Measurements from ENCODE around the gene MAP4K1. TPM values are rescaled to one million over a fixed set of nuclear protein-coding genes. Genes with fewer than 3 reads are reported as not detected.
"Not testable (repeated sequence)": the region's sequence is repeated elsewhere in the genome, so short reads cannot be mapped to it uniquely, and the experiment has no call there.

Gene MAP4K1
- total and polyA plus RNA-seq, 5 experiments from 2014 or later, result 85.0 to 228 (median 113) TPM

GRCh38 chr19:38559428-38560401, 58.0 kb downstream of the MAP4K1 start:
- peaks cover 0 to 35% (median 7%) of the 10 kb centered on the region in 4 donors for H3K4me1 Mint-ChIP-seq
- H3K27ac Mint-ChIP-seq, result peak overlapping the region in 4 of 10 donors; percentile 11 to 74 (median 45)
- H3K36me3 Mint-ChIP-seq, result no peaks in the 10 kb centered on the region
- peak in 1 of 10 donors; percentile 26 for DNase-seq
- H3K4me3 Mint-ChIP-seq, result peak overlapping the region in 2 of 10 donors; percentile 12 to 15
- H3K27me3 Mint-ChIP-seq, result peaks cover 9 to 52% (median 18%) of the 10 kb centered on the region in 5 donors
- peak in 1 of 2 donors; percentile 17 for ATAC-seq
- H3K9me3 Mint-ChIP-seq, result peaks cover 0 to 2% (median 0%) of the 10 kb centered on the region in 9 donors
- POLR2A ChIA-PET, result no interaction called here

GRCh38 chr19:38558933-38559332, 58.8 kb downstream of the MAP4K1 start:
- H3K9me3 Mint-ChIP-seq, POLR2A ChIA-PET, H3K4me3 Mint-ChIP-seq, H3K36me3 Mint-ChIP-seq, ATAC-seq, DNase-seq: not testable (repeated sequence)
- Mint-ChIP-seq H3K27ac (peak overlapping the region in 1 of 10 donors; percentile 74), H3K27me3 (peaks cover 9 to 45% (median 18%) of the 10 kb centered on the region in 5 donors), H3K4me1 (peaks cover 2 to 29% (median 7%) of the 10 kb centered on the region in 4 donors)

- Mint-ChIP-seq H3K4me3 (peak overlapping the region in 2 of 10 donors; percentile 48 to 60), H3K9me3 (peaks cover 0 to 2% (median 0%) of the 10 kb centered on the region in 9 donors), H3K27ac (peak overlapping the region in 2 of 10 donors; percentile 33 to 71), H3K27me3 (peaks cover 6 to 30% (median 11%) of the 10 kb centered on the region in 5 donors), H3K36me3 (no peaks in the 10 kb centered on the region), H3K4me1 (peaks cover 2 to 28% (median 7%) of the 10 kb centered on the region in 4 donors)
- POLR2A ChIA-PET, result no interaction called here
- ATAC-seq (no peak), DNase-seq (peak in 1 of 10 donors; percentile 16)
Observed at GRCh38 chr19:38557205-38557799, 60.5 kb downstream of the MAP4K1 start.

- peaks cover 2 to 24% (median 11%) of the 10 kb centered on the region in 5 donors for H3K27me3 Mint-ChIP-seq
- H3K9me3 Mint-ChIP-seq, result peaks cover 0 to 2% (median 0%) of the 10 kb centered on the region in 9 donors
- POLR2A ChIA-PET, result no interaction called here
- H3K4me1 Mint-ChIP-seq, result peaks cover 2 to 27% (median 7%) of the 10 kb centered on the region in 4 donors
- H3K27ac Mint-ChIP-seq, result peak overlapping the region in 1 of 10 donors; percentile 33
- DNase-seq (no peak), ATAC-seq (no peak)
- no peaks in the 10 kb centered on the region for H3K36me3 Mint-ChIP-seq
- H3K4me3 Mint-ChIP-seq, result peak overlapping the region in 1 of 10 donors; percentile 48
Observed at GRCh38 chr19:38556521-38557174, 61.1 kb downstream of the MAP4K1 start.

GRCh38 chr19:38555200-38555599, 62.6 kb downstream of the MAP4K1 start:
- ATAC-seq, result no peak
- Mint-ChIP-seq H3K9me3 (peaks cover 0 to 2% (median 0%) of the 10 kb centered on the region in 9 donors), H3K4me1 (peaks cover 2 to 32% (median 10%) of the 10 kb centered on the region in 4 donors), H3K4me3 (no peak overlapping the region), H3K36me3 (no peaks in the 10 kb centered on the region), H3K27ac (no peak overlapping the region), H3K27me3 (peaks cover 0 to 21% (median 11%) of the 10 kb centered on the region in 5 donors)
- DNase-seq, result no peak
- POLR2A ChIA-PET, result interaction anchor here (0.7 kb wide), 2 partner anchors 103 to 159 kb away, joined by 4 to 5 read pairs; no protein-coding TSS in a partner anchor

GRCh38 chr19:38554676-38555141, 63.0 kb downstream of the MAP4K1 start:
- Mint-ChIP-seq H3K4me1 (peaks cover 2 to 27% (median 9%) of the 10 kb centered on the region in 4 donors), H3K36me3 (no peaks in the 10 kb centered on the region), H3K27ac (no peak overlapping the region), H3K4me3 (no peak overlapping the region), H3K9me3 (peaks cover 0 to 2% (median 0%) of the 10 kb centered on the region in 9 donors), H3K27me3 (peaks cover 0 to 18% (median 11%) of the 10 kb centered on the region in 5 donors)
- POLR2A ChIA-PET, result interaction anchor here (0.7 kb wide), 1 partner anchor 104 kb away, joined by 5 read pairs; no protein-coding TSS in a partner anchor
- DNase-seq (no peak), ATAC-seq (no peak)

- POLR2A ChIA-PET, H3K4me3 Mint-ChIP-seq: not testable (repeated sequence)
- peaks cover 2 to 22% (median 9%) of the 10 kb centered on the region in 4 donors for H3K4me1 Mint-ChIP-seq
Observed at GRCh38 chr19:38553239-38553638, 64.5 kb downstream of the MAP4K1 start.

GRCh38 chr19:38551450-38551813, 66.3 kb downstream of the MAP4K1 start:
- Mint-ChIP-seq H3K4me3 (no peak overlapping the region), H3K36me3 (no peaks in the 10 kb centered on the region), H3K27ac (peak overlapping the region in 2 of 10 donors; percentile 55 to 79), H3K27me3 (peaks cover 0 to 9% (median 8%) of the 10 kb centered on the region in 5 donors), H3K4me1 (peaks cover 0 to 17% (median 8%) of the 10 kb centered on the region in 4 donors), H3K9me3 (no peaks in the 10 kb centered on the region)
- ATAC-seq (no peak), DNase-seq (no peak)
- POLR2A ChIA-PET, result no interaction called here

More at GRCh38 chr19:38553239-38553638, 64.5 kb downstream of the MAP4K1 start:
- peaks cover 0 to 18% (median 9%) of the 10 kb centered on the region in 5 donors for H3K27me3 Mint-ChIP-seq
- H3K9me3 Mint-ChIP-seq, H3K27ac Mint-ChIP-seq, ATAC-seq, DNase-seq, H3K36me3 Mint-ChIP-seq: not testable (repeated sequence)

- H3K4me1 Mint-ChIP-seq, result peaks cover 0 to 16% (median 8%) of the 10 kb centered on the region in 4 donors
- H3K36me3 Mint-ChIP-seq, result no peaks in the 10 kb centered on the region
- POLR2A ChIA-PET, result no interaction called here
- no peak for DNase-seq
- H3K27me3 Mint-ChIP-seq, result peaks cover 0 to 7% (median 5%) of the 10 kb centered on the region in 5 donors
- H3K4me3 Mint-ChIP-seq, result no peak overlapping the region
- H3K27ac Mint-ChIP-seq, result peak overlapping the region in 1 of 10 donors; percentile 8
- H3K9me3 Mint-ChIP-seq, result no peaks in the 10 kb centered on the region
- no peak for ATAC-seq
Observed at GRCh38 chr19:38550376-38550775, 67.4 kb downstream of the MAP4K1 start.

- Mint-ChIP-seq H3K27ac (peak overlapping the region in 1 of 10 donors; percentile 8), H3K4me1 (peaks cover 0 to 16% (median 9%) of the 10 kb centered on the region in 4 donors), H3K9me3 (no peaks in the 10 kb centered on the region), H3K27me3 (peaks cover 0 to 6% (median 4%) of the 10 kb centered on the region in 5 donors), H3K36me3 (no peaks in the 10 kb centered on the region), H3K4me3 (no peak overlapping the region)
- ATAC-seq (no peak), DNase-seq (no peak)
- POLR2A ChIA-PET, result no interaction called here
Observed at GRCh38 chr19:38549942-38550341, 67.8 kb downstream of the MAP4K1 start.

- no peaks in the 10 kb centered on the region for H3K36me3 Mint-ChIP-seq
- DNase-seq (no peak), ATAC-seq (no peak)
- H3K27me3 Mint-ChIP-seq, result peaks cover 0 to 5% (median 4%) of the 10 kb centered on the region in 5 donors
- POLR2A ChIA-PET, result no interaction called here
- no peak overlapping the region for H3K27ac Mint-ChIP-seq
- H3K4me3 Mint-ChIP-seq, result no peak overlapping the region
- H3K9me3 Mint-ChIP-seq, result no peaks in the 10 kb centered on the region
- peaks cover 5 to 24% (median 18%) of the 10 kb centered on the region in 4 donors for H3K4me1 Mint-ChIP-seq
Observed at GRCh38 chr19:38549061-38549460, 68.7 kb downstream of the MAP4K1 start.

GRCh38 chr19:38547421-38547820, 70.3 kb downstream of the MAP4K1 start:
- H3K4me1 Mint-ChIP-seq, result peaks cover 6 to 24% (median 15%) of the 10 kb centered on the region in 4 donors
- DNase-seq (no peak), ATAC-seq (no peak)
- H3K27me3 Mint-ChIP-seq, result peaks cover 0 to 4% (median 1%) of the 10 kb centered on the region in 5 donors
- H3K4me3 Mint-ChIP-seq, result no peak overlapping the region
- peak overlapping the region in 1 of 10 donors; percentile 65 for H3K27ac Mint-ChIP-seq
- POLR2A ChIA-PET, result interaction anchor here (0.7 kb wide), 1 partner anchor 141 kb away, joined by 4 read pairs; no protein-coding TSS in a partner anchor
- no peaks in the 10 kb centered on the region for H3K9me3 Mint-ChIP-seq
- H3K36me3 Mint-ChIP-seq, result no peaks in the 10 kb centered on the region

Measured in naive thymus-derived CD8-positive, alpha-beta T cell (primary cell).